H1 (cell line): ENCODE data around the gene OGDHL. TPM values are rescaled to one million over a fixed set of nuclear protein-coding genes. Genes with fewer than 3 reads are reported as not detected.

Experiments used
- CTCF ChIA-PET: fragments of 300-600 bp; sonication (Branson Sonifier 250); formaldehyde crosslinking; loops from one replicate; lab custom pipeline; 2021; ENCODE audit not compliant: partially characterized antibody; lab: Charles Lee
- POLR2A ChIA-PET: fragments of 300-600 bp; sonication (Branson Sonifier 250); formaldehyde crosslinking; loops from one replicate; lab custom pipeline; 2021; ENCODE audit warnings: inconsistent platforms; ENCODE audit not compliant: partially characterized antibody; lab: Charles Lee
- DNase-seq, 2 experiments: peaks; one replicate each; pipeline versions ENCODE4 v3.0.0 to v3.0.0-alpha.2; 2010 to 2022; ENCODE audit warnings: low spot score in 2 of 2, low read depth in 1 of 2, mixed read lengths in 1 of 2
- FAIRE-seq: peaks from 2 replicates; lab custom pipeline; 2011; peaks lifted over from hg19 to GRCh38; lab: Jason Lieb, UNC
- H2AFZ ChIP-seq: 2 replicates; pipeline ENCODE4 v1.8.1; 2012; ENCODE audit warnings: low read length, inconsistent platforms
- H2AK5ac ChIP-seq: 2 replicates; pipeline ENCODE4 v1.6.1; 2013; ENCODE audit warnings: low read depth, low read length
- H2BK120ac ChIP-seq: replicated peaks from 2 replicates; pipeline ENCODE3; 2013; ENCODE audit warnings: low read depth, low read length, inconsistent platforms
- H2BK12ac ChIP-seq: 2 replicates; pipeline ENCODE4 v1.6.1; 2013; ENCODE audit warnings: low read depth, low read length
- H2BK15ac ChIP-seq: 2 replicates; pipeline ENCODE4 v1.6.1; 2013; ENCODE audit warnings: low read length
- H2BK20ac ChIP-seq: 2 replicates; pipeline ENCODE4 v1.6.1; 2013; ENCODE audit warnings: low read length
- H2BK5ac ChIP-seq: 2 replicates; pipeline ENCODE4 v1.6.1; 2013; ENCODE audit warnings: low read depth, low read length
- H3K14ac ChIP-seq: 2 replicates; pipeline ENCODE4 v1.6.1; 2013; ENCODE audit warnings: inconsistent platforms; ENCODE audit not compliant: insufficient read length
- H3K18ac ChIP-seq: 2 replicates; pipeline ENCODE4 v1.6.1; 2013; ENCODE audit warnings: low read length; ENCODE audit errors: extremely low read depth
- H3K23ac ChIP-seq: 2 replicates; pipeline ENCODE4 v1.6.1; 2013; ENCODE audit warnings: inconsistent platforms; ENCODE audit not compliant: insufficient read length
- H3K23me2 ChIP-seq: 2 replicates; pipeline ENCODE4 v1.6.1; 2013; ENCODE audit warnings: low read depth, low read length
- H3K27ac ChIP-seq: 2 replicates; pipeline ENCODE4 v1.6.1; 2011; ENCODE audit warnings: low read depth, low read length, inconsistent platforms
- H3K27me3 ChIP-seq, 4 experiments: replicated peaks in 1 of 4; 1 replicate in 1 of 4; 2 replicates in 3 of 4; pipeline versions ENCODE4 v1.6.1 to v1.8.1; 2011 to 2013; ENCODE audit warnings: low read length in 3 of 4, mild to moderate bottlenecking in 3 of 4, inconsistent platforms in 2 of 4, mixed read lengths in 2 of 4, moderate library complexity in 1 of 4; ENCODE audit not compliant: control insufficient read depth in 3 of 4, insufficient read depth in 3 of 4; ENCODE audit errors: extremely low read depth in 1 of 4
- H3K36me3 ChIP-seq, 4 experiments: 2 replicates each; pipeline versions ENCODE4 v1.6.1 to v1.8.1; 2011 to 2013; ENCODE audit warnings: mild to moderate bottlenecking in 4 of 4, low read length in 3 of 4, moderate library complexity in 2 of 4, control low read depth in 1 of 4, inconsistent platforms in 1 of 4; ENCODE audit not compliant: insufficient read depth in 4 of 4, control insufficient read depth in 2 of 4
- H3K4ac ChIP-seq: replicated peaks from 2 replicates; pipeline ENCODE3; 2013; ENCODE audit warnings: low read length, low read depth, mixed read lengths, inconsistent platforms; ENCODE audit not compliant: insufficient read length
- H3K4me1 ChIP-seq, 4 experiments: replicated peaks in 1 of 4; 1 replicate in 1 of 4; 2 replicates in 3 of 4; pipeline versions ENCODE4 v1.6.1 to v1.8.1; 2011 to 2013; ENCODE audit warnings: low read length in 3 of 4, inconsistent platforms in 2 of 4, mixed read lengths in 1 of 4; ENCODE audit not compliant: insufficient read depth in 4 of 4, control insufficient read depth in 3 of 4
- H3K4me2 ChIP-seq, 2 experiments: 2 replicates each; pipeline versions ENCODE4 v1.6.1 to v1.8.1; 2011 to 2013; ENCODE audit warnings: low read depth in 2 of 2, low read length in 2 of 2, control low read depth in 1 of 2, inconsistent platforms in 1 of 2, mild to moderate bottlenecking in 1 of 2; ENCODE audit not compliant: insufficient read depth in 1 of 2
- H3K4me3 ChIP-seq, 4 experiments: fragments of 200-600, 300-600 bp in 1 of 4; sonication (generic), shearing (Covaris generic), sonication (Bioruptor Twin) in 1 of 4; 2 replicates each; pipeline versions ENCODE4 v1.5.1 to v1.8.1; 2011 to 2016; ENCODE audit warnings: low read length in 4 of 4, low read depth in 3 of 4, control low read depth in 2 of 4, inconsistent platforms in 2 of 4, mild to moderate bottlenecking in 2 of 4, mixed read lengths in 1 of 4, moderate library complexity in 1 of 4; ENCODE audit not compliant: insufficient read depth in 2 of 4; ENCODE audit errors: extremely low read depth in 1 of 4
- H3K56ac ChIP-seq: replicated peaks from 2 replicates; pipeline ENCODE3; 2013; ENCODE audit warnings: low read depth, mild to moderate bottlenecking, mixed read lengths, low read length, inconsistent platforms; ENCODE audit not compliant: insufficient read length
- H3K79me1 ChIP-seq: 2 replicates; pipeline ENCODE4 v1.6.1; 2013; ENCODE audit warnings: low read depth, low read length, control low read depth
- H3K79me2 ChIP-seq, 2 experiments: 2 replicates each; pipeline versions ENCODE4 v1.6.1 to v1.8.1; 2012 to 2013; ENCODE audit warnings: low read length in 2 of 2, mild to moderate bottlenecking in 2 of 2, inconsistent platforms in 1 of 2; ENCODE audit not compliant: insufficient read depth in 2 of 2, control insufficient read depth in 1 of 2
- H3K9ac ChIP-seq, 4 experiments: replicated peaks in 1 of 4; 1 replicate in 1 of 4; 2 replicates in 3 of 4; pipeline versions ENCODE4 v1.6.1 to v1.8.1; 2011 to 2013; ENCODE audit warnings: low read depth in 3 of 4, low read length in 3 of 4, control low read depth in 2 of 4, mild to moderate bottlenecking in 2 of 4, moderate library complexity in 2 of 4, inconsistent platforms in 1 of 4; ENCODE audit errors: extremely low read depth in 1 of 4
- H3K9me3 ChIP-seq, 2 experiments: 2 replicates each; pipeline versions ENCODE4 v1.6.1 to v1.8.1; 2012 to 2013; ENCODE audit warnings: mild to moderate bottlenecking in 2 of 2, moderate library complexity in 2 of 2, control low read depth in 1 of 2, inconsistent platforms in 1 of 2, low read depth in 1 of 2, low read length in 1 of 2, mixed read lengths in 1 of 2; ENCODE audit not compliant: insufficient read depth in 2 of 2
- H4K20me1 ChIP-seq, 2 experiments: replicated peaks in 1 of 2; 2 replicates each; pipeline versions ENCODE3 to v1.8.1; 2011 to 2013; ENCODE audit warnings: inconsistent platforms in 2 of 2, low read length in 2 of 2, mild to moderate bottlenecking in 1 of 2; ENCODE audit not compliant: insufficient read depth in 2 of 2, control insufficient read depth in 1 of 2
- H4K5ac ChIP-seq: 2 replicates; pipeline ENCODE4 v1.6.1; 2013; ENCODE audit warnings: low read length, low read depth, mixed read lengths, inconsistent platforms; ENCODE audit not compliant: insufficient read length
- H4K8ac ChIP-seq: 2 replicates; pipeline ENCODE4 v1.8.0; 2013; ENCODE audit warnings: mild to moderate bottlenecking, moderate library complexity, low read length, inconsistent platforms; ENCODE audit not compliant: insufficient read depth; ENCODE audit errors: extremely low read depth
- H4K91ac ChIP-seq: replicated peaks from 2 replicates; pipeline ENCODE3; 2013; ENCODE audit warnings: low read length, mixed read lengths, inconsistent platforms; ENCODE audit not compliant: insufficient read length
- EZH2 ChIP-seq: fragments of 200-600 bp; sonication (generic); IDR thresholded peaks from 2 replicates; pipeline ENCODE4 v1.7.1; 2012; ENCODE audit warnings: low read depth, mild to moderate bottlenecking, moderate library complexity, low read length, inconsistent platforms; ENCODE audit not compliant: severe bottlenecking
- FOSL1 ChIP-seq: IDR thresholded peaks from 2 replicates; pipeline ENCODE4 v1.6.1; 2011; ENCODE audit warnings: mild to moderate bottlenecking, low read depth, low read length, moderate library complexity; ENCODE audit not compliant: insufficient read depth
- GABPA ChIP-seq: IDR thresholded peaks from 2 replicates; pipeline ENCODE4 v1.6.1; 2011; ENCODE audit warnings: mild to moderate bottlenecking, low read length, moderate library complexity, borderline replicate concordance; ENCODE audit not compliant: insufficient read depth
- JUND ChIP-seq: IDR thresholded peaks from 2 replicates; pipeline ENCODE4 v1.6.1; 2011; ENCODE audit warnings: mild to moderate bottlenecking, improper control_type of control experiment, low read length
- MAFK ChIP-seq: IDR thresholded peaks from 2 replicates; pipeline ENCODE4 v1.6.1; 2012; ENCODE audit warnings: low read depth, mild to moderate bottlenecking, improper control_type of control experiment, low read length
- SP1 ChIP-seq: IDR thresholded peaks from 2 replicates; pipeline ENCODE4 v1.6.1; 2011; ENCODE audit warnings: low read depth, low read length
- WGBS, 2 experiments: shearing (Covaris generic) in 1 of 2; methylation state at CpG; one replicate each; pipeline versions ENCODE4 v1.1.6 to v1.1.7; 2013 to 2015; ENCODE audit warnings: low lambda C conversion rate in 2 of 2, mixed read lengths in 2 of 2, inconsistent platforms in 1 of 2, low coverage in 1 of 2, missing lambda C conversion rate in 1 of 2; ENCODE audit not compliant: insufficient replicate concordance in 2 of 2, insufficient coverage in 1 of 2, insufficient read length in 1 of 2; ENCODE audit errors: extremely low coverage in 1 of 2, missing lambda C conversion rate in 1 of 2; 5-methylcytosine and 5-hydroxymethylcytosine counted together
- polyA plus RNA-seq, 7 experiments: library from polyadenylated mRNA; depleted of rRNA in 3 of 7; stranded (reverse) in 5 of 7; unstranded in 2 of 7; fragments of >200 nt in 5 of 7; fragments of 200-250 nt in 2 of 7; gene quantifications; 1 replicate in 5 of 7; 2 replicates in 1 of 7; 4 replicates in 1 of 7; pipeline versions ENCODE4 v1.2.1 to v1.2.3, GENCODE V29; 2011 to 2013; ENCODE audit warnings: missing spikeins in 2 of 7, mixed read lengths in 2 of 7
- total RNA-seq: library from RNA; stranded (reverse); fragmentation: NEBNext Ultra II Directional; extraction: Animal tissue kit (Norgen Biotek cat#: 25700); gene quantifications from 2 replicates; pipeline ENCODE4 v1.2.1, GENCODE V29; 2021

The OGDHL gene
- total and polyA plus RNA-seq, 2 of the 8 experiments (the other 6 are each of a cell fraction or from before 2014, with no cell fraction given): 16.1 to 16.6 TPM

- Histone ChIP-seq H2BK120ac (no peak overlapping the region), H2BK15ac (no peak overlapping the region), H4K20me1 (peaks cover 5 to 10% of the 10 kb centered on the region in 2 experiments), H2BK5ac (no peak overlapping the region; the same call in 1 of the 2 replicates), H3K23ac (no peak overlapping the region), H3K56ac (no peak overlapping the region), H3K79me2 (no peaks in the 10 kb centered on the region), H3K4ac (no peak overlapping the region), H3K4me3 (peak overlapping the region in 1 of 4 experiments; percentile 51; a peak in 4 of 8 replicates), H3K27ac (no peak overlapping the region), H3K9ac (no peak overlapping the region), H3K14ac (no peak overlapping the region), H2AFZ (no peak overlapping the region), H3K9me3 (peaks cover 8 to 18% of the 10 kb centered on the region in 2 experiments; a peak in 3 of 4 replicates), H2AK5ac (no peak overlapping the region), H3K79me1 (no peaks in the 10 kb centered on the region), H3K27me3 (peaks cover 52 to 69% (median 66%) of the 10 kb centered on the region in 4 experiments), H3K23me2 (no peaks in the 10 kb centered on the region), H3K4me1 (peaks cover 22 to 36% (median 25%) of the 10 kb centered on the region in 4 experiments), H4K5ac (no peak overlapping the region), H3K36me3 (peaks cover 0 to 7% (median 0%) of the 10 kb centered on the region in 4 experiments; a peak in 1 of 8 replicates), H2BK20ac (peak overlapping the region; percentile 90; the same call in 1 of the 2 replicates), H3K18ac (peak overlapping the region; percentile 91), H4K91ac (no peak overlapping the region), H4K8ac (no peak overlapping the region), H2BK12ac (peak overlapping the region; percentile 60; the same call in 1 of the 2 replicates), H3K4me2 (peak overlapping the region; percentile 67 to 73)
- WGBS, 2 experiments: 7% methylated on average over 12 of the region's 12 CpGs; no CpG with 5 or more reads in 1 of the 2 experiments
- FAIRE-seq (no peak), DNase-seq (no peak)
- POLR2A ChIA-PET: interaction anchor here (0.7 to 1.5 kb wide), 6 partner anchors 11 to 95 kb away, joined by 3 to 4 read pairs (median 3); partner anchors contain the start of genes C10orf53 and SLC18A3
- CTCF ChIA-PET: interaction anchor here (0.7 to 2.1 kb wide), 15 partner anchors 9 to 617 kb away, joined by 3 to 10 read pairs (median 4); no protein-coding TSS in a partner anchor
- TF ChIP-seq EZH2: peak; percentile 39
- TF ChIP-seq JUND: no peak
- no peak for TF ChIP-seq MAFK
- TF ChIP-seq FOSL1: no peak
- TF ChIP-seq SP1: no peak
- TF ChIP-seq GABPA: no peak
Observed at GRCh38 chr10:49690698-49691356, 71.3 kb downstream of the OGDHL start.
